Activated CD4-positive, alpha-beta T cell treated with anti-CD3 and anti-CD28 coated beads, Interleukin-2, amount 50 U/mL, for 16 hours (primary cell): ENCODE data around the gene JMJD6.
"Not testable (repeated sequence)": the region's sequence is repeated elsewhere in the genome, so short reads cannot be mapped to it uniquely, and the experiment has no call there.

Source experiments
- DNase-seq: peaks from one replicate; pipeline ENCODE4 v3.0.0-alpha.2; 2020

The JMJD6 gene

GRCh38 chr17:76716146-76716838 is 10.1 kb downstream of the JMJD6 start:
- peak; percentile 46 for DNase-seq

GRCh38 chr17:76715496-76715830 is 10.9 kb downstream of the JMJD6 start:
- DNase-seq: no peak

GRCh38 chr17:76714822-76715495 is 11.4 kb downstream of the JMJD6 start:
- DNase-seq: peak; percentile 72

GRCh38 chr17:76714336-76714735 is 12.1 kb downstream of the JMJD6 start:
- no peak for DNase-seq

- no peak for DNase-seq
Observed at GRCh38 chr17:76713765-76714164, 12.6 kb downstream of the JMJD6 start.

GRCh38 chr17:76712321-76712720 is 14.1 kb downstream of the JMJD6 start:
- not testable (repeated sequence) for DNase-seq

GRCh38 chr17:76710863-76711611 is 15.4 kb downstream of the JMJD6 start, which contains the start of gene MXRA7:
MXRA7 (minus strand) TSS chr17:76710965; CDS start chr17:76710946, 19 bp downstream.
- DNase-seq: peak; percentile 35

- DNase-seq: not testable (repeated sequence)
Observed at GRCh38 chr17:76709951-76710862, 16.2 kb downstream of the JMJD6 start.

GRCh38 chr17:76709077-76709950 is 17.1 kb downstream of the JMJD6 start:
- no peak for DNase-seq

GRCh38 chr17:76707985-76708807 is 18.2 kb downstream of the JMJD6 start:
- DNase-seq: no peak

- no peak for DNase-seq
Observed at GRCh38 chr17:76706817-76707216, 19.6 kb downstream of the JMJD6 start.

- no peak for DNase-seq
Observed at GRCh38 chr17:76704805-76705204, 21.6 kb downstream of the JMJD6 start.

- DNase-seq: no peak
Observed at GRCh38 chr17:76702941-76703637, 23.3 kb downstream of the JMJD6 start.

- no peak for DNase-seq
Observed at GRCh38 chr17:76702076-76702475, 24.3 kb downstream of the JMJD6 start.

- DNase-seq: no peak
Observed at GRCh38 chr17:76701471-76701967, 24.9 kb downstream of the JMJD6 start.

GRCh38 chr17:76700617-76701470 is 25.6 kb downstream of the JMJD6 start:
- DNase-seq: no peak

- DNase-seq: no peak
Observed at GRCh38 chr17:76700270-76700616, 26.2 kb downstream of the JMJD6 start.

GRCh38 chr17:76698466-76698977 is 27.9 kb downstream of the JMJD6 start:
- not testable (repeated sequence) for DNase-seq
